NCI-H1105 (cell line): ENCODE data around the gene YIPF2.
"Not testable (repeated sequence)": the region's sequence is repeated elsewhere in the genome, so short reads cannot be mapped to it uniquely, and the experiment has no call there.

ENCODE experiments used
- DNase-seq: peaks from one replicate; lab custom pipeline; 2025; lab: John Stamatoyannopoulos, UW

The YIPF2 gene

DNA sequence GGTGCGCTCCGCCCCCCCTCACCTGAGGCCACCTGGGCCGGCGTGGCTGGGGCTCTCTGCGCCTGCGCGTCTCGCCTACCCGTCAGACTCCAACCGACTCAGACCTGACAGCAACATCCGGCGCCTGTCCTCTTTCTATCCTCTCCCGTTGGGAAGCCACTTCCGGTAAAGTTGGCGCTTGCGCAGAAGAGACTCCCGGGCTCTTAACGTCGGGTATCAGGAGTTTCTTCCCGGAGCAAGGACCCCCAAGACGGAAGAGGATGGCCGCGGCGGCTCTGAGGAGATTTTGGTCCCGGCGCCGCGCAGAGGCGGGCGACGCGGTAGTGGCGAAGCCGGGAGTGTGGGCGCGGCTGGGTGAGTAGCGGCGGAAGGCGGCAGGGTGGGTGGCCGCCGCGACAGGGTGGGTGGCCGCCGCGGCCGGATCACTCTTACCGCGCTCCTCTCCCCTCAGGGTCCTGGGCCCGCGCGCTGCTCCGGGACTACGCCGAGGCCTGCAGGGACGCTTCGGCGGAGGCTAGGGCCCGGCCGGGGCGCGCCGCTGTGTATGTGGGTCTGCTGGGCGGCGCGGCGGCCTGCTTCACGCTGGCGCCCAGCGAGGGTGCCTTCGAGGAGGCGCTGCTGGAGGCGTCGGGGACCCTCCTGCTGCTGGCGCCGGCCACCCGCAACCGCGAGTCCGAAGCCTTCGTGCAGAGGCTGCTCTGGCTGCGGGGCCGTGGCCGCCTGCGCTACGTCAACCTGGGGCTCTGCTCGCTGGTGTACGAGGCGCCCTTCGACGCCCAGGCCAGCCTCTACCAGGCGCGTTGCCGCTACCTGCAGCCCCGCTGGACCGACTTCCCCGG, at the start of gene YIPF2, which contains the start of gene TIMM29:
TSS of gene YIPF2 (minus strand) at position 77 of the 839 bp plus-strand sequence. CDS start 229 bp downstream, outside the sequence.
TSS of gene TIMM29 (plus strand) at position 249 of the 839 bp plus-strand sequence. CDS start at position 261, 12 bp downstream.
- peak; percentile 98 for DNase-seq

DNA sequence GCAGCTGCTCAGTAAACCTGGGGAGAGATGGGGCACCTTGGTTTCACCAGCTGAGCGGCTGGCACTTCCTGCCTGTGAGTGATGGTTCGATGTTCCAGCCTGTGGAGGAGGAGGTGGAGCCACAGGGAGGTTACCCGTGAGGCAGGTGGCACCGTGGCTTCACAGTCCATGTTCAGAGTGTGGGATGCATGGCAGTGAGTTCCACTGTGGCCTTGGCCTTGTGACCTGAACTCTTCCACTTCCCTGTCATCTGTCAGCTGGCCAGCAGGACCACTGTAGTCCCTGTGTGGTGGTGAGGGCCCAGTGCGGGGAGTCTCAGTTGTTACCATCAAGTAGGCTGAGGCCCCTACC, 49.3 kb upstream of the YIPF2 start:
- no peak for DNase-seq

GRCh38 chr19:10976131-10976892, 47.9 kb upstream of the YIPF2 start:
- no peak for DNase-seq

DNA sequence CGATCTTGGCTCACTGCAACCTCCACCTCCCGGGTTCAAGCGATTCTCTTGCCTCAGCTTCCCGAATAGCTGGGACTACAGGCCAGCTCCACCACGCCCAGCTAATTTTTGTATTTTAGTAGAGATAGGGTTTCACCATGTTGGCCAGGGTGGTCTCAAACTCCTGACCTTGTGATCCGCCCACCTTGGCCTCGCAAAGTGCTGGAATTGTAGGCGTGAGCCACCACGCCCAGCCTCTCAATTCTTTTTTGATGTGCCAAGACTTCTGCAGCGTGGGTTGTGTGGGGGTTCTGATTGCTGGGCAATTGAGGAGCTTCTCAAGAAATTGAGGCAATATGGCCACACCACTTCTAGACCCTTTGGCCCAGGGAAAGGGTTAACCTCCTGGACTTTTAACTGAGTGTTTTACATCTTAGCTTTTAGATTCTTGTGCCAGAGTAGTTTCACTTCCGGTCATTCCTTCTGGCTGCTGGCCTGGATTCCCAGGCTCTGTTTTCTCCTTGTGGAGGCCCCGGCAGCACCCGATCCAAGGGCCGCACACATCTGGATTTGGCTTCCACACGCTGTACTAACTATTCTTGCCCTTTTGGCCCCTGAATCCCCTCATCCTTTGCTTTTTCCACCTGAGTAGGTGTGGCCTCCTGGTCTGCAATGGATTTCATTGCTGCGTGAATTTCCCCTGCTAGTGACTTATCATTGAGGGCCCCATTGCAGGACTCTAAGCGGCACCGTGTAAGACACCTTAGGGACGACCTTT, 47.1 kb upstream of the YIPF2 start:
- no peak for DNase-seq

- no peak for DNase-seq
These were observed 42.8 kb upstream of the YIPF2 start for GRCh38 chr19:10971107-10971726.

DNA sequence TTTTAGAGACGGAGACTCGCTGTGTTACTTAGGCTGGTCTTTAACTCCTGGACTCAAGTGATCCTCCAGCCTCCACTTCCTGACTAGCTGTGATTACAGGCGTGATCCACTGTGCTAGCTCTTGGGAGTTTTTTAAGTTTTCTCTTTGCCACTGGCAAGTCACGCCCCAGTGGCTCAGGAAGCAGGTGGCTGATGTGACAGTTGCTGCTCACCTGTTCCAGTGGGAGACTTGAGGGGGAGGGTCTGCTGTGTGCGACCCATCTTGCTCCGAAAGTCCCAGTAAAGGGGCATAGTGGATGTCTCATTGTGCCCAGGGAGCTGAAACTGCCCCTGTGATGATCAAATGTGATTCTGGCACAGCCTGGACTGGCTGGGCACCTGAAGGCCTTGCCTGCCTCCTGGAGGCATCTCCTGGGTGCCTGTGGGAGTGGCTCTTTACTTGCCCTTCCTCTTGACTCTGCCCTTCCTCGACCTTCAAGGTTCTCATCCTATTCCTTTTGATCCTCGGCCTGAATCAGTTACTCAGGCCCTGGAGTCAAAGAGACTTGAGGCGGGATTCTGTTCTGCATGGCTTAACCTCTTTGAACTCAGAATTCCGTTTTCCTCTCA, 40.2 kb upstream of the YIPF2 start:
- DNase-seq: peak; percentile 60

GRCh38 chr19:10966809-10967208, 38.4 kb upstream of the YIPF2 start:
- DNase-seq: no peak

- no peak for DNase-seq
These were observed 37.0 kb upstream of the YIPF2 start for GRCh38 chr19:10965398-10965797.

DNA sequence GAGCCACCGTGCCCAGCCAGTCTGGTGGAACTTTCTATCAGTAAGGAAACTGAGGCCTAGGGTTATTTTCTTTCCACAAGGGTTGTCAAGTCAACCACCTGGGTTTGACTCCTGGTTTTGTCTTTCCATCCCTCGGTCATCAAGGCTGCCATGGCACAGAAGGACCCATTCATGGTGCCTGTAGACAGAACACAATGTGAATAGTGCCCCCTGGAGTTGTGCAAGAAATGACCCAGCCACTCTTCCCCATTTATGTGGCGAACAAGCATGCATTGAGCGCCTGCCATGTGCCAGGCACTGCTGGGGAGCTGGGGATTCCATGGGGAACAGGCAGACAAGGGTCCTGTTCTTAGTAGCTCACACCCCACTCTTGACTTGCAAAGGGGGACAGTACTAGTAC, 36.5 kb upstream of the YIPF2 start:
- no peak for DNase-seq

GRCh38 chr19:10963865-10964264, 35.4 kb upstream of the YIPF2 start:
- no peak for DNase-seq

DNA sequence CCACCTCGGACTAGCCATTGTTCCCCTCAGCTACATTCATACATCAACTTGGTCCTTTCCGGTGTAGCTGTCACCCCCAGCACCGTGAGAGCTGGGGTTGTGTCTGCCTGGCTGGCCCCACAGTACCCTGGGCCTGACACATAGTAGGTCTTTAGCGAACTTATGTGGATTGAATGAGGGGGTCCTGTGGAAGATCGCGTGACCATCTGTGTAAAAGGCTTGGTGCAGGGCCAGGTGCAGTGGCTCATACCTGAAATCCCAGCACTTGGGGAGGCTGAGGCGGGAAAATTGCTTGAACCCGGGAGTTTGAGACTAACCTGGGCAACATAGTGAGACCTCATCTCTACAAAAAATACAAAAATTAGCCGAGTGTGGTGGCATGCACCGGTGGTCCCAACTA, 34.4 kb upstream of the YIPF2 start:
- DNase-seq: no peak

DNA sequence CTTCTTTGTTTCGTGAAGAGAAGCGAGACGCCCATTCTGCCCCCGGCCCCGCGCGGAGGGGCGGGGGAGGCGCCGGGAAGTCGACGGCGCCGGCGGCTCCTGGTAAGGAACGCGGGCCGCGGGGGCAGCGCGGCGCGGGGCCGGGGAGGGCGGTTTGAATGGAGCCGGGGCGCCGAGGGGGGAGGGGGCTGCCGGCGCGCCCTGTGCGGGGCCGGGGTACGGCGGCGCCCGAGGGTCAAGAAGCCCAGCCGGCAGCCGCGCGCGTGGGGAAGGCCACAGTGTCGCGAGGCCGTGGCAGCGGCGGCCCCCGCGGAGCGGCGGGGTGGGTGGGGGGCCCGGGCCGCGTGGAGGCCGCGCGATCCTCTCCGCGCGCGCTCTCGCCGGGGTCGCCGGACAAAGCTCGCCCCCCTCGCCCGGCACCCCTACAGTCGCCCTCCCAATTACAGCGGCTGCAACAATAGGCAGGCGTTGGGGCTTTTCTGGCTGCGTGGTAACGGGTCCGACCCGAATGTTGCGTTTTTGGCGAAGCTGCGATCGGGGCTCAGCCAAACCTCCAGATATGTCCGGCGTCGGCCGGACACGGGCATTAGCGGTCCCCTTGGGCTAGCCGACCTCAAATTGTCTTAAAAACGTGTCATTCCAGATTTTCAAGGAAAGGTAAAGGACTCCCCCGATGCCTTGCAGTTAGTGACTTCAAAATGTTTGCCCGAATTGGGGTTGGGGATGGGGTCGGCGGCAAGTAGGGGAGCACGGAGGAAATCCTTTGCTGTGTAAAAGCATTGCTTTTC, 32.8 kb upstream of the YIPF2 start:
- DNase-seq: no peak

GRCh38 chr19:10960314-10961072, 32.1 kb upstream of the YIPF2 start, which contains the start of gene SMARCA4:
SMARCA4 (plus strand) TSS chr19:10961030; CDS start chr19:10984152, 23,122 bp downstream.
- DNase-seq: peak; percentile 98

- DNase-seq: not testable (repeated sequence)
These were observed 31.0 kb upstream of the YIPF2 start for GRCh38 chr19:10959277-10959968.

DNA sequence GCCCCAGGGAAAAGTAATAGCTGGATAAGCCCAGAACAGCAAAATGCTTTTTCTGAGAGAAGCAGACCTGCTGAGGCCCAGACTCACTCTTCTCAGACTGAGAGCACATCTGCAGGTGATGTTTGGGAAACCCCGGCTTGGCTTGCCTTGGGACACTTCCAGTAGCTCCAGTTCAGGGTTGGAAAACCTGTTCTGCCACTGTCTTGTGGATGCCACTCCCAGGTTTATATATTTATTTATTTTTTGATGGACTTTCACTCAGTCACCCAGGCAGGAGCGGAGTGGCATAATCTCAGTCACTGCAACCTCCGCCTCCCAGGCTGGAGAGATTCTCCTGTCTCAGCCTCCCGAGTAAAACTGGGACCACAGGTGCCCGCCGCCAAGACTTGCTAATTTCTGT, 24.4 kb upstream of the YIPF2 start:
- DNase-seq: no peak

GRCh38 chr19:10946958-10947657, 18.7 kb upstream of the YIPF2 start:
- DNase-seq: no peak

DNA sequence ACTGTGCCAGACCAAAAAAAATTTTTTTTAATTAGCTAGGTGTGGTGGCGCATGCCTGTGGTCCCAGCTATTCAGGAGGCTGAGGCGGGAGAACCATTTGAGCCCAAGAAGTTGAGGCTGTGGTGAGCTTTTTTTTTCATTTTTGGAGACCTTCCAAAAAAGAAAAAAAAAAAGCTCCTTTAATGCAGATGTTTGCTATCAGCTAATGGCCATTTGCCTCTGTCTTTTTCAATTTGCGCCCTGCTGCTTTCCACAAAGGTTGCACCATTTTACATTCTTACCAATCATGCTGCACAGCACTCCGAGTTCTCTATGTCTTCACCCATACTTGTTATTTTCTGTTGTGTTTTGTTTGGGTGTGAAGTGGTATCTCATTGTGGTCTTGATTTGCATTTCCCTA, 16.8 kb upstream of the YIPF2 start:
- DNase-seq: no peak

DNA sequence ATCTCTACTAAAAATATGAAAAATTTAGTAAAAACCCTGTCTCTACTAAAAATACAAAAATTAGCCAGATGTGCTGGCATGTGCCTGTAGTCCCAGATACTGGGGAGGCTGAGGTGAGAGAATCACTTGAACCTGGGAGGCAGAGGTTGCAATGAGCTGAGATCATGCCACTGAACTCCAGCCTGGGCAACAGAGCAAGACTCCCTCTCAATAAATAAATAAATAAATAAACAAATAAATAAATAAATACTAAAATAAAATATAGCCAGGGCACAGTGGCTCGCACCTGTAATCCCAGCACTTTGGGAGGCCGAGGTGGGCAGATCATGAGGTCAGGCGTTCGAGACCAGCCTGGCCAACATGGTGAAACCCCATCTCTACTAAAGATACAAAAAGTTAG, 15.0 kb upstream of the YIPF2 start:
- DNase-seq: not testable (repeated sequence)

DNA sequence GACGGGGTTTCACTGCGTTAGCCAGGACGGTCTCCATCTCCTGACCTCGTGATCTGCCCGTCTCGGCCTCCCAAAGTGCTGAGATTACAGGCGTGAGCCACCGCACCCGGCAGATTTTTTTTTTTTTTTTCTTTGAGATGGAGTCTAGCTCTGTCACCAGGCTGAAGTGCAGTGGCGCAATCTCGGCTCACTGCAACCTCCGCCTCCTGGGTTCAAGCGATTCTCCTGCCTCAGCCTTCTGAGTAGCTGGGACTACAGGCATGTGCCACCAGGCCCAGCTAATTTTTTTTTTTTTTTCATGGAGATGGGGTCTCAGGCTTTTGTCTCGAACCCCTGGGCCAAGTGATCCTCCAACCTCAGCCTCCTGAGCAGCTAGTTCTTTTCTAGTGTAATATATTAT, 13.2 kb upstream of the YIPF2 start:
- not testable (repeated sequence) for DNase-seq
